Stimulated activated CD4-positive, alpha-beta T cell treated with anti-CD3 and anti-CD28 coated beads, Interleukin-2, amount 100 ng/mL, for 48 hours (primary cell): Measurements from ENCODE around the gene RPL21.
"Not testable (repeated sequence)": the region's sequence is repeated elsewhere in the genome, so short reads cannot be mapped to it uniquely, and the experiment has no call there.

ENCODE experiments used
- DNase-seq, 2 donors: peaks; one replicate each; pipeline ENCODE4 v3.0.0-alpha.2; 2020

Gene RPL21

GRCh38 chr13:27259831-27260230, 8.5 kb downstream of the RPL21 start:
- DNase-seq = no peak

- DNase-seq = no peak
Measured at GRCh38 chr13:27261396-27261795, 10.0 kb downstream of the RPL21 start.

- no peak for DNase-seq
Measured at GRCh38 chr13:27263438-27263837, 12.1 kb downstream of the RPL21 start.

GRCh38 chr13:27264181-27264580, 12.8 kb downstream of the RPL21 start:
- no peak for DNase-seq

- no peak for DNase-seq
Measured at GRCh38 chr13:27264648-27265047, 13.3 kb downstream of the RPL21 start.

GRCh38 chr13:27266917-27267316, 15.6 kb downstream of the RPL21 start:
- no peak for DNase-seq

- DNase-seq = no peak
Measured at GRCh38 chr13:27267596-27267995, 16.2 kb downstream of the RPL21 start.

GRCh38 chr13:27269114-27269665, 17.8 kb downstream of the RPL21 start:
- DNase-seq = no peak

GRCh38 chr13:27270594-27271520, 19.5 kb downstream of the RPL21 start, which contains the start of gene RASL11A:
RASL11A (plus strand) TSS chr13:27270830; CDS start chr13:27270945, 115 bp downstream.
- peak; percentile 63 to 74 for DNase-seq

GRCh38 chr13:27271570-27272096, 20.3 kb downstream of the RPL21 start:
- DNase-seq = no peak

- no peak for DNase-seq
Measured at GRCh38 chr13:27273658-27274425, 22.5 kb downstream of the RPL21 start.

GRCh38 chr13:27274631-27275030, 23.3 kb downstream of the RPL21 start:
- DNase-seq = no peak

GRCh38 chr13:27276188-27276587, 24.8 kb downstream of the RPL21 start:
- no peak for DNase-seq

- no peak for DNase-seq
Measured at GRCh38 chr13:27279506-27279905, 28.1 kb downstream of the RPL21 start.

GRCh38 chr13:27280009-27280656, 28.8 kb downstream of the RPL21 start:
- DNase-seq = no peak

- DNase-seq = no peak
Measured at GRCh38 chr13:27280841-27281240, 29.5 kb downstream of the RPL21 start.

- DNase-seq = no peak
Measured at GRCh38 chr13:27281420-27281819, 30.1 kb downstream of the RPL21 start.

- no peak for DNase-seq
Measured at GRCh38 chr13:27283906-27284493, 32.6 kb downstream of the RPL21 start.

GRCh38 chr13:27288392-27288791, 37.0 kb downstream of the RPL21 start:
- DNase-seq = no peak

GRCh38 chr13:27289011-27289665, 37.8 kb downstream of the RPL21 start:
- no peak for DNase-seq

GRCh38 chr13:27290715-27291114, 39.4 kb downstream of the RPL21 start:
- no peak for DNase-seq

GRCh38 chr13:27291967-27292366, 40.6 kb downstream of the RPL21 start:
- DNase-seq = not testable (repeated sequence)
